ENCODE data around the gene PTX4.

The PTX4 gene

GRCh38 chr16:1499756-1500464, 11.2 kb upstream of the PTX4 start:
- DNase-seq (ENCODE audit: low spot score) = no peak

GRCh38 chr16:1498899-1499676, 10.3 kb upstream of the PTX4 start:
- no peak for DNase-seq (ENCODE audit: low spot score)

- DNase-seq (ENCODE audit: low spot score) = no peak
Observed at GRCh38 chr16:1497014-1497598, 8.4 kb upstream of the PTX4 start.

- DNase-seq (ENCODE audit: low spot score) = no peak
Observed at GRCh38 chr16:1496464-1496863, 7.7 kb upstream of the PTX4 start.

GRCh38 chr16:1495889-1496262, 7.1 kb upstream of the PTX4 start:
- no peak for DNase-seq (ENCODE audit: low spot score)

- no peak for DNase-seq (ENCODE audit: low spot score)
Observed at GRCh38 chr16:1495211-1495888, 6.6 kb upstream of the PTX4 start.

- no peak for DNase-seq (ENCODE audit: low spot score)
Observed at GRCh38 chr16:1494711-1495110, 6.0 kb upstream of the PTX4 start.

GRCh38 chr16:1494129-1494640, 5.4 kb upstream of the PTX4 start:
- no peak for DNase-seq (ENCODE audit: low spot score)

GRCh38 chr16:1493746-1494094, 5.0 kb upstream of the PTX4 start:
- peak; percentile 15 for DNase-seq (ENCODE audit: low spot score)

GRCh38 chr16:1492923-1493745, 4.4 kb upstream of the PTX4 start, which contains the start of gene TELO2:
Gene TELO2, plus strand, starts transcription at chr16:1493360. Its CDS starts 922 bp downstream, at chr16:1494282.
- peak; percentile 87 for DNase-seq (ENCODE audit: low spot score)

- DNase-seq (ENCODE audit: low spot score) = no peak
Observed at GRCh38 chr16:1492082-1492922, 3.6 kb upstream of the PTX4 start.

GRCh38 chr16:1491327-1491726, 2.6 kb upstream of the PTX4 start:
- DNase-seq (ENCODE audit: low spot score) = no peak

GRCh38 chr16:1489077-1489476, 333 bp upstream of the PTX4 start:
- no peak for DNase-seq (ENCODE audit: low spot score)

GRCh38 chr16:1488054-1488601, 616 bp downstream of the PTX4 start:
- DNase-seq (ENCODE audit: low spot score) = no peak

- DNase-seq (ENCODE audit: low spot score) = no peak
Observed at GRCh38 chr16:1487395-1488053, 1.2 kb downstream of the PTX4 start.

GRCh38 chr16:1486551-1487390, 2.0 kb downstream of the PTX4 start:
- no peak for DNase-seq (ENCODE audit: low spot score)

- no peak for DNase-seq (ENCODE audit: low spot score)
Observed at GRCh38 chr16:1485847-1486496, 2.8 kb downstream of the PTX4 start.
